ENCODE data around the gene NFIA.

GRCh38 chr1:61376151-61376550, 293.8 kb downstream of the NFIA start:
- TF ChIP-seq POLR2AphosphoS5 (IDR thresholded peaks at IDR 0.05; ENCODE audit: low read depth, low read length) (no peak), TAF1 (IDR thresholded peaks at IDR 0.05; ENCODE audit: low read depth, low read length) (no peak), POLR2A (IDR thresholded peaks at IDR 0.05; ENCODE audit: low read depth, low read length) (no peak), SPI1 (IDR thresholded peaks at IDR 0.05; ENCODE audit: low read depth, low read length) (no peak), POU2F2 (IDR thresholded peaks at IDR 0.05; ENCODE audit: low read depth, low read length) (no peak)

Measured in GM12891 (cell line).